Liver (tissue), 9 donors: ENCODE measurements around the gene GPR84. TPM values are rescaled to one million over a fixed set of nuclear protein-coding genes. Genes with fewer than 3 reads are reported as not detected.

Source experiments
- DNase-seq: peaks from one replicate; pipeline ENCODE4 v3.0.0-alpha.2; 2017; ENCODE audit warnings: low spot score
- H3K27ac ChIP-seq, 2 donors: one replicate each; pipeline ENCODE4 v1.7.0; 2013; ENCODE audit warnings: inconsistent platforms in 2 of 2, low read length in 2 of 2, control low read depth in 1 of 2, low read depth in 1 of 2, mild to moderate bottlenecking in 1 of 2
- H3K27me3 ChIP-seq, 4 donors: one replicate each; pipeline versions ENCODE4 v1.6.1 to v1.7.0; 2013; ENCODE audit warnings: low read length in 3 of 4, inconsistent platforms in 1 of 4, mild to moderate bottlenecking in 1 of 4, moderate library complexity in 1 of 4; ENCODE audit not compliant: control insufficient read depth in 4 of 4, insufficient read depth in 4 of 4
- H3K36me3 ChIP-seq, 4 donors: one replicate each; pipeline versions ENCODE4 v1.6.1 to v1.7.0; 2013; ENCODE audit warnings: low read length in 3 of 4, mild to moderate bottlenecking in 3 of 4, low read depth in 1 of 4, moderate library complexity in 1 of 4; ENCODE audit not compliant: control insufficient read depth in 4 of 4, insufficient read depth in 3 of 4
- H3K4me1 ChIP-seq, 4 donors: one replicate each; pipeline versions ENCODE4 v1.6.1 to v1.7.0; 2013; ENCODE audit warnings: low read length in 3 of 4, mild to moderate bottlenecking in 3 of 4, moderate library complexity in 1 of 4; ENCODE audit not compliant: control insufficient read depth in 4 of 4, insufficient read depth in 4 of 4
- H3K4me3 ChIP-seq, 3 donors: one replicate each; pipeline versions ENCODE4 v1.6.1 to v1.7.0; 2013; ENCODE audit warnings: low read length in 3 of 3, control low read depth in 1 of 3, low read depth in 1 of 3, mild to moderate bottlenecking in 1 of 3
- H3K9ac ChIP-seq, 2 donors: one replicate each; pipeline ENCODE4 v1.7.0; 2013; ENCODE audit warnings: low read length in 2 of 2, mild to moderate bottlenecking in 2 of 2, moderate library complexity in 2 of 2, control low read depth in 1 of 2, low read depth in 1 of 2
- H3K9me3 ChIP-seq, 4 donors: one replicate each; pipeline versions ENCODE4 v1.6.1 to v1.7.0; 2013; ENCODE audit warnings: low read length in 3 of 4; ENCODE audit not compliant: control insufficient read depth in 4 of 4
- EGR1 ChIP-seq, 2 donors: IDR thresholded peaks; 2 replicates each; pipeline ENCODE4 v1.6.1; 2016 to 2018; ENCODE audit warnings: antibody characterized with exemption in 2 of 2, low read depth in 2 of 2
- FOXA1 ChIP-seq: IDR thresholded peaks from 2 replicates; pipeline ENCODE4 v1.6.1; 2016; ENCODE audit warnings: antibody characterized with exemption
- FOXA2 ChIP-seq: IDR thresholded peaks from 2 replicates; pipeline ENCODE4 v1.6.1; 2016; ENCODE audit warnings: antibody characterized with exemption
- HNF4A ChIP-seq, 2 donors: conservative IDR thresholded peaks; 2 replicates each; pipeline ENCODE4 v1.6.1; 2016; ENCODE audit warnings: antibody characterized with exemption in 2 of 2, mild to moderate bottlenecking in 2 of 2
- JUND ChIP-seq, 2 donors: IDR thresholded peaks; 2 replicates each; pipeline ENCODE4 v1.6.1; 2016; ENCODE audit warnings: antibody characterized with exemption in 2 of 2
- NR2F2 ChIP-seq: IDR thresholded peaks from 2 replicates; pipeline ENCODE4 v1.6.1; 2016; ENCODE audit warnings: antibody characterized with exemption
- RAD21 ChIP-seq, 2 donors: IDR thresholded peaks; 2 replicates each; pipeline ENCODE4 v1.6.1; 2016; ENCODE audit warnings: antibody characterized with exemption in 2 of 2, mild to moderate bottlenecking in 2 of 2
- RXRA ChIP-seq, 2 donors: IDR thresholded peaks; 2 replicates each; pipeline ENCODE4 v1.6.1; 2017 to 2018; ENCODE audit warnings: antibody characterized with exemption in 2 of 2, mild to moderate bottlenecking in 1 of 2
- SP1 ChIP-seq: IDR thresholded peaks from 2 replicates; pipeline ENCODE4 v1.6.1; 2018; ENCODE audit warnings: antibody characterized with exemption, mild to moderate bottlenecking
- YY1 ChIP-seq: IDR thresholded peaks from 2 replicates; pipeline ENCODE4 v1.6.1; 2016; ENCODE audit warnings: antibody characterized with exemption, mild to moderate bottlenecking
- WGBS: extraction: QIAGEN DNeasy Blood & Tissue Kit; methylation state at CpG from one replicate; pipeline ENCODE4 v1.1.7; 2013; 5-methylcytosine and 5-hydroxymethylcytosine counted together
- polyA plus RNA-seq, 2 donors: library from polyadenylated mRNA; stranded (reverse) in 1 of 2; unstranded in 1 of 2; fragments of 200-250 nt in 1 of 2; fragments of >200 nt in 1 of 2; fragmentation: Nextera tagmentation in 1 of 2; extraction: Ambion mirVana in 1 of 2; gene quantifications; one replicate each; pipeline versions ENCODE4 v1.2.1 to v1.2.3, GENCODE V29; 2013 to 2015
- total RNA-seq, 2 donors: library from RNA; depleted of rRNA; stranded (reverse); fragments of >200 nt; gene quantifications; one replicate each; pipeline ENCODE4 v1.2.3, GENCODE V29; 2014
- TF ChIP-seq, protein P1 (sequence below): IDR thresholded peaks from 2 replicates; pipeline ENCODE4 v1.6.1; 2016; ENCODE audit warnings: antibody characterized with exemption
- TF ChIP-seq, protein P2 (sequence below): IDR thresholded peaks from 2 replicates; pipeline ENCODE4 v1.6.1; 2016; ENCODE audit warnings: antibody characterized with exemption
- TF ChIP-seq, protein P3 (sequence below): fragments of 150-350 bp; IDR thresholded peaks from 2 replicates; pipeline ENCODE4 v1.5.1; 2017; ENCODE audit warnings: improper control_type of control experiment, low read depth, low read length; ENCODE audit not compliant: missing input control
- donor health status: healthy.
- donor health status: healthy.
- donor health status: healthy.
- donor health status: healthy.
- donor health status: healthy.

The GPR84 gene
- total and polyA plus RNA-seq, 4 donors, result 0.09 to 0.37 (median 0.33) TPM; not detected in 1

DNA sequence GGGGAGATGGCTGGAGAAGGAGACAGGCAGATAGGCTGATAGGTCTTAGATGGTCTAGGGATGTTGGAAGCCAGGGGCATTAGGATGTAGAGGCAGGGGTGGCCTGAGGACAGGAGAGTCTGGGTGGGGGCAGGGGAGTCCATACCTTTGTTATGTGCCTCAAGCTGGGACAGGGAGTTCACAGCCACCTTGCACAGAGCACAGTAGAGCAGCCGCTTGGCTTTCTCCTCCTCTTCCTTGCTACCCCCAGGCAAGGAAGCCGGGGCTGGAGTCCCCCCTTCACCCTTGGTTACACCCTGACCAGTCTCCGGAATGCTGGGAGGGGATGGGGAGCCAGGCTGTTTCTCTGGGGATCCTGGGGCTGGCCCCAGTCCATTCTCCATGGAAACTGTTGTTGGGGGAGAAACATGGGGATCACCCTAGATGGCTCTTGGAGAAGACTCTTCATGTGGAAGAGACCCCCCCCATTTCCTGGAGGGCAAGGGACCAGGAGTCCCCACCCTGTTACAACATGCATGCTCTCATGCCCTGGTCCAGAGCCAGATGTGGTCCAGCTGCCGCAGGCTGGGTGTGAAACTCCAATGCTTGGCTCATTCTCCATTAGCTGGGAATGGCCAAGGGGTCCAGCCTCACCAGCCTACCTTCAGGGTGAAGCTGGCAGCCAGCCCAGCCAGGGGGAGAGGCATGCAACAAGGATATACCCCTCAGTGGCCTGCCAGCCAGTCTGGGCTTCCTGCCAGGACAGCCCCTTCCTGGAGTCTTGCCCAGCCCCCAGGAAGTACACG is 7.2 kb upstream of the GPR84 start:
- no peak for DNase-seq
- H3K27ac ChIP-seq, result no peak overlapping the region
- H3K9me3 ChIP-seq, result no peaks in the 10 kb centered on the region
- 78% methylated on average over 5 of the region's 5 CpGs for WGBS
- peaks cover 0 to 5% (median 3%) of the 10 kb centered on the region in 4 donors for H3K4me1 ChIP-seq
- H3K27me3 ChIP-seq, result no peaks in the 10 kb centered on the region
- TF ChIP-seq, protein P1, sequence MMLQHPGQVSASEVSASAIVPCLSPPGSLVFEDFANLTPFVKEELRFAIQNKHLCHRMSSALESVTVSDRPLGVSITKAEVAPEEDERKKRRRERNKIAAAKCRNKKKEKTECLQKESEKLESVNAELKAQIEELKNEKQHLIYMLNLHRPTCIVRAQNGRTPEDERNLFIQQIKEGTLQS, result no peak
- no peak for TF ChIP-seq HNF4A (conservative IDR thresholded peaks at IDR 0.05)
- no peak for TF ChIP-seq RXRA (IDR thresholded peaks at IDR 0.05)
- TF ChIP-seq, protein P2, sequence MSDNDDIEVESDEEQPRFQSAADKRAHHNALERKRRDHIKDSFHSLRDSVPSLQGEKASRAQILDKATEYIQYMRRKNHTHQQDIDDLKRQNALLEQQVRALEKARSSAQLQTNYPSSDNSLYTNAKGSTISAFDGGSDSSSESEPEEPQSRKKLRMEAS, result no peak
- no peak for TF ChIP-seq SP1
- no peak for TF ChIP-seq FOXA2
- no peak overlapping the region for H3K4me3 ChIP-seq
- peaks cover 0 to 8% (median 2%) of the 10 kb centered on the region in 4 donors for H3K36me3 ChIP-seq
- no peak overlapping the region for H3K9ac ChIP-seq

DNA sequence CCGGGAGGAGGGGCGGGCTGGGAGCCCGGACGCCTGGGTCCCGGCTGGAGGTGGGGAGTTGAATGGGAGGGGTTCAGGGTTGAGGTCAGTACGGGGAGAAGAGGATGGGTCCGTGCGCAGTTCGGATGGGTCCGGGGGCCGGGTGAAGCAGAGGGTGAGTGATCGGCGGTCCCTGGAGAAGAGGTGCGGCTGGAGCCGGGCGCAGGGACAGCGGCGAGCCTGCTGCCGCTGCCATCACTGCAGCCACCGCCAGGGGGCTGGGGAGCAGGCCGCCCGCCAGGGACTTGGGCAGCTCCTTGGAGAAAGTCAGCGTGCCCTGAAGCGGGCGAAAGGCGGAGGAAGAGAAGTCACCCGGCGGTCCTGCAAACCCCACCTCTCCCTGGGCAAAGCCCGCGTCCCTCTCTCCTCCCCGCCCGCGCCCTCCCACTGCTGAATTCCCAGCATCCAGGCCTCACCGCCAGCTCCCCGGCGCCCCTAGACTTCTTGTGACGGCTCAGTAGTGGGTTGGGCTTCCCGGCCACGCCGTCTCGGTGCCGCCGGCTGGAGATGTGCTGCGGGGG is 6.0 kb upstream of the GPR84 start:
- TF ChIP-seq RAD21 (IDR thresholded peaks at IDR 0.05) (peak; percentile 50 to 73), YY1 (no peak), FOXA2 (no peak)
- TF ChIP-seq, protein P1, result no peak
- TF ChIP-seq, protein P3, sequence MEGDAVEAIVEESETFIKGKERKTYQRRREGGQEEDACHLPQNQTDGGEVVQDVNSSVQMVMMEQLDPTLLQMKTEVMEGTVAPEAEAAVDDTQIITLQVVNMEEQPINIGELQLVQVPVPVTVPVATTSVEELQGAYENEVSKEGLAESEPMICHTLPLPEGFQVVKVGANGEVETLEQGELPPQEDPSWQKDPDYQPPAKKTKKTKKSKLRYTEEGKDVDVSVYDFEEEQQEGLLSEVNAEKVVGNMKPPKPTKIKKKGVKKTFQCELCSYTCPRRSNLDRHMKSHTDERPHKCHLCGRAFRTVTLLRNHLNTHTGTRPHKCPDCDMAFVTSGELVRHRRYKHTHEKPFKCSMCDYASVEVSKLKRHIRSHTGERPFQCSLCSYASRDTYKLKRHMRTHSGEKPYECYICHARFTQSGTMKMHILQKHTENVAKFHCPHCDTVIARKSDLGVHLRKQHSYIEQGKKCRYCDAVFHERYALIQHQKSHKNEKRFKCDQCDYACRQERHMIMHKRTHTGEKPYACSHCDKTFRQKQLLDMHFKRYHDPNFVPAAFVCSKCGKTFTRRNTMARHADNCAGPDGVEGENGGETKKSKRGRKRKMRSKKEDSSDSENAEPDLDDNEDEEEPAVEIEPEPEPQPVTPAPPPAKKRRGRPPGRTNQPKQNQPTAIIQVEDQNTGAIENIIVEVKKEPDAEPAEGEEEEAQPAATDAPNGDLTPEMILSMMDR, result peak; percentile 83
- whole genome bisulfite sequencing, result 40% methylated on average over 44 of the region's 44 CpGs
- H3K4me1 ChIP-seq, result peaks cover 0 to 5% (median 3%) of the 10 kb centered on the region in 4 donors
- no peaks in the 10 kb centered on the region for H3K9me3 ChIP-seq
- H3K4me3 ChIP-seq, result peak overlapping the region in 1 of 3 donors; percentile 7
- no peak overlapping the region for H3K27ac ChIP-seq
- H3K27me3 ChIP-seq, result no peaks in the 10 kb centered on the region
- peaks cover 0 to 8% (median 0%) of the 10 kb centered on the region in 4 donors for H3K36me3 ChIP-seq
- no peak overlapping the region for H3K9ac ChIP-seq
- peak; percentile 80 for DNase-seq

DNA sequence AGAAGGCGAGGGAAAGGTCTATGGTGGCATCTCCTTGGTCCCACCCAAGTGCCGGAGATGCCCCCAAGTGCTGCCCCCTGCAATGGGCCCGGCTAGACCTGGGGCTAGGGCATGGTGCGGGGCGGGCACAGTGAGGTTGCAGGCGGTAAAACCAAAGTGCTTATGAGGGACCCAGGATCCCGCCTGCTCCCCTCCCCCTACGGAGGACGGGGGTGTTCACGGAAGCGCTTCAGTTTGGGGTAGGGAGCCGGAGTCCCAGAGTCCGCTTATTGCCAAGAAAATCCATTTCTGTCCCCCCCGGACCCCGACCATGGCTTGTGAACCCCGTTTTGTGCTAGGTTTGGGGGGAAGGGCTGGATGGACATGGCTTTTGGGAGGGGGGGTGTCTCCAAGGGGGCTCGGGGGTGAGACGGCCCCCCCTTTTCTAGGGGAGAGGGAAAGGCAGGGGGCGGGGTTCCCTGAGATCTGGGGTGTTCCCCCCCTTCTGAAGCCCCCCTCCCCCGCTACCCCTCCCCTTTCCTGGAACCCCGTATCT is 5.4 kb upstream of the GPR84 start:
- DNase-seq, result no peak
- H3K4me1 ChIP-seq, result peaks cover 0 to 5% (median 3%) of the 10 kb centered on the region in 4 donors
- 58% methylated on average over 21 of the region's 21 CpGs for WGBS

More for the DNA sequence above, 5.4 kb upstream of the GPR84 start:
- TF ChIP-seq, protein P3, result no peak
- TF ChIP-seq EGR1 (IDR thresholded peaks at IDR 0.05; ENCODE audit: low read depth in 2 of 2) (no peak), RAD21 (IDR thresholded peaks at IDR 0.05) (no peak), NR2F2 (no peak), JUND (IDR thresholded peaks at IDR 0.05) (no peak), YY1 (no peak), FOXA2 (no peak), FOXA1 (no peak)
- TF ChIP-seq, protein P1, result no peak
- no peaks in the 10 kb centered on the region for H3K9me3 ChIP-seq
- no peaks in the 10 kb centered on the region for H3K27me3 ChIP-seq
- H3K9ac ChIP-seq, result no peak overlapping the region
- peak overlapping the region in 1 of 2 donors; percentile 13 for H3K27ac ChIP-seq
- peaks cover 0 to 8% (median 0%) of the 10 kb centered on the region in 4 donors for H3K36me3 ChIP-seq
- H3K4me3 ChIP-seq, result no peak overlapping the region
